Neural progenitor cell (in vitro differentiated cells): ENCODE data around the gene MEP1A. TPM values are rescaled to one million over a fixed set of nuclear protein-coding genes. Genes with fewer than 3 reads are reported as not detected.
"Not testable (repeated sequence)": the region's sequence is repeated elsewhere in the genome, so short reads cannot be mapped to it uniquely, and the experiment has no call there.

ENCODE experiments used
- DNase-seq: peaks from one replicate; pipeline ENCODE4 v3.0.0-alpha.2; 2016; ENCODE audit warnings: low spot score
- H2AFZ ChIP-seq: fragments of 200-600 bp; sonication (generic); replicated peaks from 2 replicates; pipeline ENCODE4 v1.6.1; 2016; ENCODE audit warnings: antibody characterized with exemption
- H3F3A ChIP-seq: fragments of 200-600 bp; sonication (generic); 2 replicates; pipeline ENCODE4 v1.6.1; 2016; ENCODE audit warnings: antibody characterized with exemption, low read depth
- H3K27ac ChIP-seq: fragments of 200-600 bp; sonication (generic); 2 replicates; pipeline ENCODE4 v1.5.1; 2016; ENCODE audit warnings: mild to moderate bottlenecking
- H3K27me3 ChIP-seq: fragments of 200-600 bp; sonication (generic); 2 replicates; pipeline ENCODE4 v1.6.1; 2016; ENCODE audit warnings: mild to moderate bottlenecking, moderate library complexity
- H3K36me3 ChIP-seq: fragments of 200-600 bp; sonication (generic); 2 replicates; pipeline ENCODE4 v1.5.1; 2016
- H3K4me1 ChIP-seq: fragments of 200-600 bp; sonication (generic); 2 replicates; pipeline ENCODE4 v1.6.1; 2016; ENCODE audit warnings: mixed run types
- H3K4me2 ChIP-seq: fragments of 200-600 bp; sonication (generic); 2 replicates; pipeline ENCODE4 v1.6.1; 2016
- H3K4me3 ChIP-seq: fragments of 200-600 bp; sonication (generic); 2 replicates; pipeline ENCODE4 v1.5.1; 2016
- H3K79me2 ChIP-seq: fragments of 200-600 bp; sonication (generic); 2 replicates; pipeline ENCODE4 v1.6.1; 2016; ENCODE audit warnings: low read depth
- H3K9ac ChIP-seq: fragments of 200-600 bp; sonication (generic); 2 replicates; pipeline ENCODE4 v1.6.1; 2016
- H3K9me3 ChIP-seq: fragments of 200-600 bp; sonication (generic); 2 replicates; pipeline ENCODE4 v1.5.1; 2016; ENCODE audit warnings: low read depth
- H4K20me1 ChIP-seq: fragments of 200-600 bp; sonication (generic); 2 replicates; pipeline ENCODE4 v1.6.1; 2016; ENCODE audit warnings: low read depth
- H3K27ac Mint-ChIP-seq: 3 replicates; pipeline ENCODE4 v1.8.0; 2021; ENCODE audit warnings: mixed read lengths
- H3K27me3 Mint-ChIP-seq: 2 replicates; pipeline ENCODE4 v1.8.0; 2022; ENCODE audit warnings: low read depth, mild to moderate bottlenecking, inconsistent platforms, moderate library complexity, mixed read lengths; ENCODE audit not compliant: insufficient read depth
- H3K36me3 Mint-ChIP-seq: 3 replicates; pipeline ENCODE4 v1.8.0; 2021; ENCODE audit warnings: mixed read lengths
- H3K4me1 Mint-ChIP-seq: 3 replicates; pipeline ENCODE4 v1.8.0; 2021; ENCODE audit warnings: mixed read lengths
- H3K4me3 Mint-ChIP-seq: 3 replicates; pipeline ENCODE4 v1.8.0; 2021; ENCODE audit warnings: mild to moderate bottlenecking, moderate library complexity, mixed read lengths
- H3K9me3 Mint-ChIP-seq: 3 replicates; pipeline ENCODE4 v1.8.0; 2020; ENCODE audit warnings: mixed read lengths
- CTCF ChIP-seq: fragments of 200-600 bp; sonication (generic); IDR thresholded peaks from 2 replicates; pipeline ENCODE4 v1.5.1; 2017; ENCODE audit warnings: antibody characterized with exemption, mild to moderate bottlenecking
- EZH2 ChIP-seq: fragments of 200-600 bp; sonication (generic); IDR thresholded peaks from 2 replicates; pipeline ENCODE4 v1.6.1; 2017; ENCODE audit warnings: antibody characterized with exemption, mild to moderate bottlenecking, moderate library complexity
- EZH2phosphoT487 ChIP-seq: fragments of 200-600 bp; sonication (generic); IDR thresholded peaks from 2 replicates; pipeline ENCODE4 v1.6.1; 2017; ENCODE audit warnings: antibody characterized with exemption
- total RNA-seq: library from RNA; depleted of rRNA; stranded (reverse); fragments of >200 nt; gene quantifications from 2 replicates; pipeline ENCODE4 v1.2.3, GENCODE V29; 2015; ENCODE audit warnings: low replicate concordance

MEP1A gene, protein sequence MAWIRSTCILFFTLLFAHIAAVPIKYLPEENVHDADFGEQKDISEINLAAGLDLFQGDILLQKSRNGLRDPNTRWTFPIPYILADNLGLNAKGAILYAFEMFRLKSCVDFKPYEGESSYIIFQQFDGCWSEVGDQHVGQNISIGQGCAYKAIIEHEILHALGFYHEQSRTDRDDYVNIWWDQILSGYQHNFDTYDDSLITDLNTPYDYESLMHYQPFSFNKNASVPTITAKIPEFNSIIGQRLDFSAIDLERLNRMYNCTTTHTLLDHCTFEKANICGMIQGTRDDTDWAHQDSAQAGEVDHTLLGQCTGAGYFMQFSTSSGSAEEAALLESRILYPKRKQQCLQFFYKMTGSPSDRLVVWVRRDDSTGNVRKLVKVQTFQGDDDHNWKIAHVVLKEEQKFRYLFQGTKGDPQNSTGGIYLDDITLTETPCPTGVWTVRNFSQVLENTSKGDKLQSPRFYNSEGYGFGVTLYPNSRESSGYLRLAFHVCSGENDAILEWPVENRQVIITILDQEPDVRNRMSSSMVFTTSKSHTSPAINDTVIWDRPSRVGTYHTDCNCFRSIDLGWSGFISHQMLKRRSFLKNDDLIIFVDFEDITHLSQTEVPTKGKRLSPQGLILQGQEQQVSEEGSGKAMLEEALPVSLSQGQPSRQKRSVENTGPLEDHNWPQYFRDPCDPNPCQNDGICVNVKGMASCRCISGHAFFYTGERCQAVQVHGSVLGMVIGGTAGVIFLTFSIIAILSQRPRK
- total RNA-seq = not detected in 2 replicates

DNA sequence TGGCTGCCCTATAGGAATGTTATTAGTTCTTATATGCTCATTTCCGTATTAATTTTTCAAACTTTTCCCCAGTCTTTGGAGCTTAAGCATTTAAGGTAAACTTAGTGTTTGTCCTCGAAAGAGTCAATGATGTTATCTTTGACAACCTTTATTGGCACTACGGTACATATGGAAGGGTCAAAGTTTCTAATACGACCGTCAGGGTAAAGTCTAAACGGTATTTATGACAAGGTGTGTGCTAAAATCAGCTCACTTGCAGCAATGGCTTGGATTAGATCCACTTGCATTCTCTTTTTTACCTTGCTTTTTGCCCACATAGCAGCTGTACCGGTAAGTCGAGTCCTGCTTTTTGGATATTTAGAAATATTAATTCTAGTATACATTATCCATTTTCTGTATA, at the start of gene MEP1A:
MEP1A (plus strand) TSS at position 252 of the 400 bp plus-strand sequence; CDS start at position 262, 10 bp downstream.
- Histone ChIP-seq H3K36me3 (no peaks in the 10 kb centered on the region), H4K20me1 (no peaks in the 10 kb centered on the region), H3K4me1 (no peaks in the 10 kb centered on the region), H2AFZ (no peak within 1 kb of the TSS), H3F3A (no peaks in the 10 kb centered on the region), H3K79me2 (no peaks in the 10 kb centered on the region), H3K9ac (no peak within 1 kb of the TSS), H3K27me3 (no peaks in the 10 kb centered on the region), H3K4me2 (no peak within 1 kb of the TSS), H3K9me3 (no peaks in the 10 kb centered on the region), H3K4me3 (no peak within 1 kb of the TSS), H3K27ac (no peak within 1 kb of the TSS)
- Mint-ChIP-seq H3K27me3 (peaks cover 6% of the 10 kb centered on the region), H3K36me3 (no peaks in the 10 kb centered on the region), H3K4me1 (no peaks in the 10 kb centered on the region), H3K4me3 (no peak within 1 kb of the TSS), H3K27ac (no peak within 1 kb of the TSS), H3K9me3 (no peaks in the 10 kb centered on the region)
- no peak for DNase-seq
- TF ChIP-seq CTCF (no peak), EZH2 (no peak), EZH2phosphoT487 (no peak)

DNA sequence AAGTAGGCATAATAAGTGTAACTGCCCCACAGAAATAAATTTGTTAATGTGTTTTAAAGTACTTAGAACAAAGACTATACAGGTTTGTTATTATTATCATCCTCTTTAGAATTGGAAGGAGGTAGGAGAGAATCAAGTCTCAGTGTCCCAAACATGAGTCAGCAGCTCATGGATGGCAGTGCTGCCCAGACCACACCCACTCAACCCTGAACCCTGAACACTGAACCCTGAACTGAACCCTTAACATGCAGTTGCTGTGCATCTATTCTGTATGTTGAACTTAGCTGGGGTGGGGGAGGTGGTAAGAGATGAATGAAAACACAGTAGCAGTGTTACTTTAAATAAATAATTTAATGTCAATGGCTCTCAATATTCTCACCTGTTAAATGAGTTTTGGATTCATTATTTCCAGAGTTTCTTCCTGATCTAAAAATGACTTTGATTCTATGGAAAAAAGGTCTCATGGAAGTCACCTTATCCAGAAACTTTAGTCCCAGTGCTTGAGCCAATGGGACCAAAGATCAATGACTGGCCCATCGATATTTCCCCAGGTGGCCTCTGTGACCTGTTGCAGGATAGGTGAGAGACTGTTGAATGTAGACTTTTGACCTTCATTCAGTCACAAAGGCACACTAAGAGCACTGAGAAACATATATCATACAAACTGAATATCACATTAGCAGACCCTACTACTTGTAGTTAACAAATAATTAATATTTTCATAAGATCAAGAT, 49.6 kb upstream of the MEP1A start:
- no peaks in the 10 kb centered on the region for H3K9me3 Mint-ChIP-seq
- no peak for DNase-seq
- H3K4me1 Mint-ChIP-seq = no peaks in the 10 kb centered on the region
- no peak overlapping the region for H3K4me3 ChIP-seq
- H3K27me3 ChIP-seq = no peaks in the 10 kb centered on the region
- no peaks in the 10 kb centered on the region for H3K27me3 Mint-ChIP-seq
- H2AFZ ChIP-seq = no peak overlapping the region
- no peak overlapping the region for H3K4me3 Mint-ChIP-seq
- H3F3A ChIP-seq = no peaks in the 10 kb centered on the region
- no peak overlapping the region for H3K9ac ChIP-seq
- H3K9me3 ChIP-seq = no peaks in the 10 kb centered on the region
- TF ChIP-seq EZH2phosphoT487 (no peak), CTCF (no peak), EZH2 (no peak)
- no peaks in the 10 kb centered on the region for H3K4me1 ChIP-seq
- H3K79me2 ChIP-seq = no peaks in the 10 kb centered on the region
- no peaks in the 10 kb centered on the region for H3K36me3 Mint-ChIP-seq
- no peaks in the 10 kb centered on the region for H4K20me1 ChIP-seq
- no peaks in the 10 kb centered on the region for H3K36me3 ChIP-seq
- no peak overlapping the region for H3K27ac Mint-ChIP-seq
- H3K4me2 ChIP-seq = no peak overlapping the region
- H3K27ac ChIP-seq = no peak overlapping the region

DNA sequence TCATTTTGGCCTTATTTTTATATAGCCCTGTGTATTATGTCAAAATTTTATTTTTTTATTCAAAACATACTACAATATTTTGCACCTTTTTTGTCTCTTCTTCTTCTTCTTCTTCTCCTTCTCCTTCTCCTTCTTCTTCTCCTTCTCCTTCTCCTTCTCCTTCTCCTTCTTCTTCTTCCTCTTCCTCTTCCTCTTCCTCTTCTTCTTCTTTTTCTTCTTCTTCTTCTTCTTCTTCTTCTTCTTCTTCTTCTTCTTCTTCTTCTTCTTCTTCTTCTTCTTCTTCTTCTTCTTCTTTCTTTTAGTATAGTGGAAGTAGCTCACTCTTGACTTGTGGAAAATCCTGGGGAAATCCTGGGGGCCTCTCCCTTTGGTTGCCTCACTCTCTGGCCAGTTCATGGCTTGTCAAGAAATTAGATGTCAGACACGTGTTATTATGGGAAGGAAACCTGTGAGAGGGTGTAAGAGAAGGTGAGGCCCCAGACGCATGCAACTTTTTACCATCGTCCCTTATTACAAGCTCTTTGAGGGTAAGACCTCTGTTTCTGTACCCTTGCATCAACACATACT, 48.9 kb upstream of the MEP1A start:
- not testable (repeated sequence) for H4K20me1 ChIP-seq, H3K9me3 Mint-ChIP-seq

More for the DNA sequence above, 48.9 kb upstream of the MEP1A start:
- not testable (repeated sequence) for H3K9ac ChIP-seq, H2AFZ ChIP-seq, H3K27ac Mint-ChIP-seq, H3K4me1 Mint-ChIP-seq, H3K4me3 ChIP-seq, DNase-seq, H3K36me3 Mint-ChIP-seq, H3K9me3 ChIP-seq, H3K27me3 Mint-ChIP-seq, H3K79me2 ChIP-seq, H3F3A ChIP-seq, H3K27me3 ChIP-seq, H3K4me1 ChIP-seq, H3K27ac ChIP-seq, H3K4me2 ChIP-seq, H3K36me3 ChIP-seq, H3K4me3 Mint-ChIP-seq
